GM19351 (cell line): ENCODE results near the gene TLCD5.
A peak's percentile ranks its signal among the peaks of the same experiment; 100 is the strongest.

ENCODE experiments used
- ATAC-seq: cut with Tn5 transposase; IDR thresholded peaks from one replicate; pipeline ENCODE4 v1.9.1; 2021; ENCODE audit warnings: mild to moderate bottlenecking, moderate library complexity; ENCODE audit not compliant: unreplicated experiment

Gene TLCD5

DNA sequence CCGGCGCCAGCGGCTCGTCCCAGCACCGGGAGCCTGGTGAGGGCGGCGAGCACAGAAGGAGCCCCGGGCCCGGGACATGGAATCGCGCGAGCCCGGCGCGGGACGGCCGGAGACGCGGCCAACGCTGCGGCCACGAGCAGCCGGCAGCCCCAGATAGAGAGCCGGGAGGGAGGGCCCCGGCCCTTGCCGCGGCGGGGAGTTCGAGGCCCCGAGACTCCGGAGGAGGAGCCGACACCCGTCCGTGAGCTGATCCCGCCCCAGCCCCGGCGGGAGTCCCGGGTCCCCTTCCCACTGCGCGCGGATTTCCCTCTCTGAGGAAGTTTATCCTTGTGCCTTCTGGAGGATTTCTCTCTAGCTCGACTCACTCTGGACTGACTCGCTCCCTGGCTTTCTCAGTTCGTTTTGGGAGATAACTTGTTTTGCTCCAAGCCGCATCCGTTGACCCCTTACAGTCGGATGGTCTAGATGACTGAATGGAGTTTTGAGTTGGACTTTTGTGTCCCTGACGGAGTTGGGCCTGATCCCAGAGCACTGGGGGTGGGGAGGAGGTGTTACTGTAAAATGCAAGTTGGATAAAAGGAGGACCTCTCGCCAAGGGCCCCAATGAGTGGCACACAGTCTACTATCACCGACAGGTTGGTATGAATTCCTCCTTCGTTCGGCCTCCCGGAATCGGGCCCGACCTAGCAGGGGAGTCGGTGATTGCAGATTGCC, 11.7 kb downstream of the TLCD5 start:
- peak; percentile 34 for ATAC-seq

DNA sequence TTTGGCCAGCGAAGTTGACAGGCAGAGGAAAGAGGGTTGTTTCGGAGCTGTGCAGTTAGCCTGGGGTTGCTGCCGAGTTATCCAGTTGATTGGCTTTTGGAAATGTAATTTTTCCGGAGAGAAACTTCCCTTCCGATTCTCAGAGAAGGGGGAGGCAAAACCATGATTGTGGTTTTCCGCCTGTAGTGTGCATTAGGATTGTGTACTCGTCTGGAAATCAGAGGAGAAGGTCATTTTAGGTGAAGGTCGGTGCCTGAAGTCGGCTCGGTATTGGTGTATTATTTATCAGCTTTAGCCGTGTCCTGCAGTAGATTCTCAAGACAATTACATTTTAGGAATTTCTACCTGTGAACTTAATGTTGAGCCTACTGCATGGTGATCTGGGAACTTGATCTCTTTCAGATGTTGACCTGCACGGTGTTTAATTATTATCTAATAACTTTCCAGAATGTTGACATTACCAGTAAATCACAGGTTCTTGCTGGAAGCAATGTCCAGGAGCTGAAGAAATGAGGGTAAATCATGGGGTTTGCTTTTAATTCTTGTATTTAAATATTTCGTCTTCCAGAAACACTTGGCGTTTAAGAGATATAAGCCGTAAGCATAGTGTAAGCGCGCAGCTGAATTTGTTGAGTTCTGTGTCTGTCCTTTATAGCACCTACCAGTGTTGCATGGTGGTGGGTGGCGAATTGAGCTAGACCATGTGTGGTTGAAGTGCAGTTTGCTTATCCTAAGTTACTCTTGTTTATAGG, 12.4 kb downstream of the TLCD5 start:
- no peak for ATAC-seq

DNA sequence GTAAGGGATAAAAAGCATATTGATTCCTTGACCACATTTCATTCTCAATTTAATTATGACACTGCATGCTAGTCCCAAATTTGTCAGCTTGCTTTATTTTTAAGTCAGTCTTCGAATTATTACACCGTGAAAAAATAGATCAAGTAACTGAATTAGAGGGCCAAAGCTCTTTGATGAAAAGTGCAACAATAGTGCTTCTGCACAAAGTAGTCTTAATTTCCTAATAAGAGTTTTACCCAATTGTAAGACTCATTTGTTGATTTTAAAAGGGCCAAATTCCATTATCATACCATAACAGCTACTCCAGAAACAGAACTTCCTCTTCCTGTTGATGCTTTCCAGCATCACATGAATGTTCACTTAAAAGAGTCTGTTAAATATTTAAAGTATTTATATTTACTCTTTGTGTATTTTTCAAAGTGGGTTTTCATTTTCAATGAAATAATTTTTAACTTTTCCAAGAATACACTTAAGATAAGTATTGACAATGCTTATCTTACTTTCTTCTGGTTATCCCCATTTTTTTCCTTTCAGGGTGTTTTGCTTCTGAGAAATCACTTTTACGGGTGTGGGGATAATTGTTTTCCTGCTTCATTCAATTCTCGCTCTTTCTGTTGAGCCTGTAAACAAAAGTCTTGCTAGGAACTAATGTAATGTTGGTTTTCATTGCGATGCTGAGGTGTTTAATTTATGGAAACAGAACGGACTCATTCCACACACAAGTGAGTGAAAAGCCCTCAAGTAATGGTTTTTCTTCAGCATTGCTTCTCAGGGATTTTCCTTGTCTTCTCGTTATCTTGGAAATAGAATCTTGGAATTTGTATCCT, 13.2 kb downstream of the TLCD5 start:
- no peak for ATAC-seq

DNA sequence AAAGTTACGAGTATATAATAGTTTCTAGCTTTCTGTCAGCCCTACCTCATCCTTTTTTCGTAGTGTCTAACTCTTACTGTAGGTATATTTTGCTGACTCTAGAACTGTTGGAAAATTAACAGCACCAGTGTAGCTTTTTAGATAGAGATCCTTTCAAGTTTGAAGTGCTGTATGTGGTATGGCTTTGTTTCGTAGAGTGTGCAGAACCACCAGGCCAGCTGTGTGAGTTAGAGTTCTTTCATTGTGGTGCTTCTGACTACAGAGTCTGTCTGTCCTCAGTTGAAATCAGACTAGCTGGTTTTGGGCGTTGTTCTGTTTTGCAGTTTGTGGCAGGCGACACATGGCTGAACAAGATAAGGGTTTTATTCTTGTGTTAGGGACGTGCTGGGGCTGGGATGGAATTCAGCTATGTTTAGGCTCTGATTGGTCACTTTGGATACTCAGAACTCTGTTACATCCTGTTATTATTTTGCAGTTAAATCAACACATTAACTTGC, 14.3 kb downstream of the TLCD5 start:
- ATAC-seq, result no peak

DNA sequence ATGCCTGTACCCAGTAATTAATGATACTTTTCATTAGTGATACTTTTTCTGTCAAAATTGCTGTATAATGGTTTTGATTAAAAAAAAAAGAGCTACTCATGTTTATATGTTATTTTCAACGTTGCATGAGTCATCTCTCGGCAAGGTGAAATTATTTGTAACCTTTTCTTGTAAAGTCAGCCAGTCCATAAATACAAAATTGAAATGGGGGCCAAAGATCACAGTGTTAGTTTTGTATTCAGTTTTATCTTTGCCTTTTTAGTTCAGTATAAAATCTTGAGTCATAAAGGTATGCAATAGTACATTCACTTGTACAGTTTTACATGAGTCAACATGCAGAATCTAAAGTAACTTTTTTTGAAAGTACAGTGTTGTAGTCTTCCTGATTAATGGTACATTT, 15.4 kb downstream of the TLCD5 start:
- ATAC-seq, result no peak

DNA sequence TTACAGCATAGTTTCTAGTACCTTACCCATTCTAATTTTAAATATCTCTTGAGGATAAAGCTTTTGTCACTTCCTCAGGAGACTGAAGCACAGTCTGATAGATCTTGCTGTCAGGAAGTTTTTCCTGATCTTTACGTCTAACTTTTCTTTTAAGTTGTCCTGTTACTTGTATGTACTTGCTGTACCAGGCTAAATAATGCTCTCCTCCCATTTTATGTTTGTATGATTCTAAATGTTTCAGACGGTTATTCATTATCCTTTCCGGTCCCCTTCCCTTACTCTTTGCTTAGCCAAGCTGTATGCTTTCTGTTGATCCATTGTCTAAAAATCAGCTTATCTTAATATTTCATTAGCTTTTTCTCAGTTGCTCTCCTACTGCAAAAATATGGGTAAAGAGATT, 17.1 kb downstream of the TLCD5 start:
- ATAC-seq, result no peak

DNA sequence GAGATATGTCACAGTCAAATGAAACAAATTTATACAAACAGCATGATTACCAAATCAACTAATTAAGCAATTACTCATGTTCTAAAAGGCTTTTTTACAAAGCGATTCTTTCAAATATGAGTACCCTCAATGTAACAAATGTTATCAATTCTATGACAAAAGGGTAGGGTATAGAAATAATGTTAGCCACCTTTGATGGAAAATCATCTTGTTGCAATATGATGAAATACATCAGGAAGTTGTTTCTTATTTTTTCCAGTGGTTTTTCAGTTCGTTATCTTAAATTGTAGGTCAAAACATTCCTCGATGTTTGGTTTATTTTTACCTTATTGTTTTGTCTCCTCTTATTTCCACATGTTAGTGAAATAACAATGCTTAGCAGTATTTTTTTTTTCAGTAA, 17.6 kb downstream of the TLCD5 start:
- no peak for ATAC-seq

DNA sequence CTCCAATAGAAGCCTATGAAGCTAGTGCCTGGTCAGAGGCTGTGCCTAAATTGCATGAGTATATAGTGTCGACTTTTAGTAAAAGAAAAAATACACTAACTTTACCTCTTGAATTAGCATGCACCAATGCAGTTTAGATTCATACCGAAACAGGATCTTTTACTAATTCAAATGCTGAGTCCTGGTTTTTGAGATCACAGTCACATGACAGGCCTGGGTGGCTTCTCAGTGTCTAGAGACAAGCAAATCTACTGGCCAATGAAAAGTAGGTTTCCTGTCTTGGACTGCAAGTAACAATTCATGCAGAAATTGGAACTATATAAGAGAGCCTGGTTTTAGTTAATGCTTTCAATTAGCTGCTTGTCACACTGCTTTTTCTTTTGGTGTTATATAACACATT, 18.3 kb downstream of the TLCD5 start:
- peak; percentile 65 for ATAC-seq

DNA sequence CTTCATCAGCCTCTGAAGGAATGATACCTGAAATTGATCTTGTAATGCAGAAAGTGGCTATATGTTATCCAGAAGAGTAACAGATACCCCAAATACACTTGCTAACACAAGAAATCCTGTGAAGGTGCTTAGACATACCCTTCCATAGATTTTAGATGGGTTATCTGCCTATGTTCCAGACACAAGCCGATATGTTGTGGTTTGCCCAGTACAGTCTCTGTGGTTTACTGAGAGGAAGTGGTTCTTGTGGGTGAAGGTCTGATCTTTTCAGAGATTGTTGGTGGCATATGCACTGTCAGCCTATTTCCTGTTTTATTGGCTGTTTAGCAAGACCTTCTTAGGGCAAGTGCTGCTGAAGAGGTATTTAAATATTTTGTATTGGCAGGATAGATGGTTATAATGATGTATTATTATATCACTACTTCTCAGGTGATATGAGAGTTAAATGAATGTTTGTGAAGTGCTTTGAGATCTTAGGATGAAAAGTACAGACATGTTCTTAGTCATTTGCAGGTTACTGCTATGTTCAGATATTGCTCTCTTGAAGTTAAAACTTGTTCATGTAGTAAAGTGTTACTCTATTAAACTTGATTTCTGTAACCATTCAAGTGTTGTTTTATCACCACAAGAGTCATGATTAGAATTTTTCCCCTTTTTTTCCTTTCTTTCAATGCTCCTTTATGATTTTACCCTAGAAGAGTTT, 19.4 kb downstream of the TLCD5 start:
- ATAC-seq, result peak; percentile 73

DNA sequence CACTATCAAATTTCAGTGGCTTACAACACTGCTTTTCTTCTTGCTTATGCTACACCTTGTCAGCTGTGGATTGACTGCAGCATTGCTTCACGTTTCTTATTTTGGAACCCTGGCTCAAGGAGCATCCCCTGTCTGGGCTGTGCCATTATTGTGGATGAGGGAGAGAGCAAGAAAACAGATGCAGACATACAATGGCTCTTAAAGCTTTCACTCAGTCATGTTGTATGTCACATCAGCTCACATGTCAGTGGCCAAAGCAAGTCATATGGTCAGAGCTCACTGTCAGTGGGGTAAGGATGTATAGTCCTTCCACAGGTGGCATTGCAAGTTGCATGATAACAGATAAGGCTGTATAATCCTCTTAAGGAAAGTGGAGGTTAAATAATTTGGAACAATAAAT, 21.1 kb downstream of the TLCD5 start:
- ATAC-seq, result no peak

DNA sequence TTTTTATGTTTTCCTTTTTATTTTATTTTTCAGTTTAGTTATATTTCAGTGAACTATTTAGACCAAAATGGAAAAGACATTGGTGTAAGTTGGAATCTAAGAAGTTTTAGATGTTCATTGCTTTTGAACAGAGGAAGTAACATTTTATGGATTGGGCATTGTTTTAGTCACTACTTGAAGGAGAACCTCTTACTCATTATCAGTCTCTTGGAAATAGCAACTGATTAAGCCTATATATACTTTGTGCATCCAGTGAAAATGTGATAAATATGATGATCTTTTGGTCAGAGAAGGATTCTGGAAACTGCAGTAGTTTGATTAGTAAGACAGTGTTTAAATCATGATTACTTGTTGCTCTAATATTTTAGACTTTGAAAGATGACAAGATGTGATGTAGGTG, 25.5 kb downstream of the TLCD5 start:
- no peak for ATAC-seq

DNA sequence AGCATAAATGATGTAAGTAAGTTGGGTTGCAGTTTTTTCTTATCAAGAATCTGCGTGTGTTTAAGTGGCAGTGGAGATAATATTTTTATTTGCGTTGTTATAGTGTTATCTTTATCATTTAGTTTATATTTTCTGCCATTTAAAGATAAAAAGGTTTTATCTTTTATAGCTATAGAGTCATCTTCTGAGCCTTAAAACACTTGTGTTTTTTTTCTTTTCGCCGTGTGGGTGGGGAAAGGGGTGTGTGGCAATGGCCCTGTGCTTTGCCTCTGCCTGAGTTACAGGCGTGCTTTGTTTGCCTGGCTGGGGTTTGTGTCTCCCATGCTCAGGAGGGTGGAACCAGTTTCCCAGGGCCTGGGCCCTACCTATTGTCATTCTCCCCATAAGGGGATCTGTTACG, 27.3 kb downstream of the TLCD5 start:
- no peak for ATAC-seq

DNA sequence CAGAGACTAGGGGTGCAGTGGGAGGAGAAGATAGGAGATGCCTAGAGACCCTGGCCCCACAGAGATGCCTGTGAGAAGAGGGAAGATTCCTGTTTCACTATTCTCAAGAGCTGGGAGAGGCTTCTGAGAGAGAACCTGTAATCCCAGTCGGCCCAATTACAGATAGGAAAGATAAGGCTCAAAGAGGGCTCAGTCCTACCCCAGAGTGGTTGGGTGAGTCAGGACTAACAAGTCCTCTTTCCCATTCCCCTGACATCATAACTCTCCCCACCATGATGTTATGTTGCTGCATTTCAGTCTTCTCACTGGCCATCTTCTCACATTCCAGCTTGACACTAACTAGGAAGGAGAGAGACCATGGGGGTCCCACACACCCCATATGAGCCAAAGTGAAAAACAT, 29.0 kb downstream of the TLCD5 start:
- no peak for ATAC-seq

DNA sequence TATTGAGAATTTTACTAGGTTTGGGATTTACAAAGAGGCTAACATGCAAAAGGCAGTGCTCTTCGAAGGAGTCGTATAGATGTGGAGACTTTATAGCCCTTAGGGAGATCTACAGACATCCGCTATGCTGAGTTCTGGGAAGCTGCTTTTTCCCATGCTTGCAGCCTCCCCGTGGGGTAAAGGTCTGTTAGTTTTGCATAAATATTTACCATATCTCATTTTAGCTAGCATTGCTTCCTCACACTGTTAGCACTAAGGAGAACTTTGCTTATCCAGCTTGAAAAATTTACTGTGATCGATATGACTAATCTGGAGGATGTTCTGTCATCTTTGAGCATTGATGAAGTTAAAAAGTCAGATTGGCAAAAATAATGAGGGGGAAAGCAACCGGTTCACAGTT, 29.7 kb downstream of the TLCD5 start:
- no peak for ATAC-seq

DNA sequence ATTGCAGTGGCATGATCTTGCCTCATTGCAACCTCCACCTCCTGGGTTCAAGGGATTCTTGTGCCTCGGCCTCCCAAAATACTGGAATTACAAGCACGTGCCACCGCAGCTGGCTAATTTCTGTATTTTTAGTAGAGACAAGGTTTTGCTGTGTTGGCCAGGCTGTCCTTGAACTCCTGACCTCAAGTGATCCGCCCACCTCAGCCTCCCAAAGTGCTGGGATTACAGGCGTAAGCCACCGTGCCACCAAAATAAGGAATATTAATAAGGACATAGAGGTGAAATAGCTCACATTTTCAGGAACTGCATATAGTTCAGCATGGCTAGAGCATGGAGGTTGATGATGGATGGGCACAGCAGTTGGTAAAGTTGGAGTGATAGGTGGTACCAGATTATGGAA, 32.5 kb downstream of the TLCD5 start:
- no peak for ATAC-seq

DNA sequence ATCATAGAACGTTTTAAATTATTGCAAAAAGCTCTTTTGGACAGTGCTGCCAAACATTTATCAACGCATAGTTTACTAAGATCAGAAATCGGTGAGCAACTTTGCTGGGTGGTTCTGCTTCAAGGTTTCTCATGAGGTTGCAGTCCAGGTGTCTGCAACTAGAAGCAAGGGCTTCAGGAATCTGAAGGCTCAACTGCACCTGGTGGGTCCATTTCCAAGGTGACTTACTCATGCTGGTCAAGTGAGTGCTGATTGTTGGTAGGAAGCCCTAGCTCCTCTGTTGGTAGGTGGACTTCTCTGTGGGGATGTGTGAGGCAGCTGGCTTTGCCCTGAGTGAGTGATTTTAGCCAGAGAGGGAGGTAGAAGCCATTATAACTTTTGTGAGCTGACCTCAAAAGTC, 33.6 kb downstream of the TLCD5 start:
- ATAC-seq, result no peak

DNA sequence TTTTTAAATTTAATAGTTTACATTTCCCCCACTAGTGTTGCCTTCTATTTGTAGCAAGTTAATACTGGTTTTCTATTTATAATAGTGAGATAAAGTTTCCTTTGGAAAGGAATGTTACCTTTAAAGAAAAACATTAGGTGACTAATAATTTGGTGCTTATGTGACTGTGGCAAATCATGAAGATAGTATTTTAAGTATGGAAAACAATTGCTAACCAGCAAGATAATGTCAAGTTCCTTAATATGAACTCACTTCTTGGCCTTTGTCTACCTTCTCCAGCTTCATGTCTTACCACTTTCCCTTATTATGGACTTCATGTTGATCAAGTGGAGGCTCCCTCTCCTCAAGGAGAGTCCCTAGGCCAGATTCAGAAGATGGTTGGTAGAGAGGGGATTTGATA, 38.3 kb downstream of the TLCD5 start:
- ATAC-seq, result no peak

DNA sequence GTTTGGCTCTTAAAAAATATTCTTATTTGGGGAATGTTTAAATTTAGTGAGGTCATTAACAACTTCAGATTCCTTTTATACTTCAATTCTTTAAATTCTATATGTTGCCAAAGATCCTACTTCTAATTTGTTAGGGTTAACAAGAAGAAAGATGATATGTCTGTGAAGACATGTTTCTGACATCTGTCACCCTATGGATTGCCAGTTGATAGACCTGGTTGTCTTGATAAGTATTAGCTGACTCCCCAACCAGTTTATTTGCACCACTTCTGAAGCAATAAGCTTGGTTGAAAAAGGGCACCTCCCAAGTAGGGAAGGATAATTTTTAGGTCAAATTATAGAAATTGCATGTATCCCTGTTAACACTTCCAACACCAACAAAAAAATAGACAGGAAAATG, 40.4 kb downstream of the TLCD5 start:
- no peak for ATAC-seq

DNA sequence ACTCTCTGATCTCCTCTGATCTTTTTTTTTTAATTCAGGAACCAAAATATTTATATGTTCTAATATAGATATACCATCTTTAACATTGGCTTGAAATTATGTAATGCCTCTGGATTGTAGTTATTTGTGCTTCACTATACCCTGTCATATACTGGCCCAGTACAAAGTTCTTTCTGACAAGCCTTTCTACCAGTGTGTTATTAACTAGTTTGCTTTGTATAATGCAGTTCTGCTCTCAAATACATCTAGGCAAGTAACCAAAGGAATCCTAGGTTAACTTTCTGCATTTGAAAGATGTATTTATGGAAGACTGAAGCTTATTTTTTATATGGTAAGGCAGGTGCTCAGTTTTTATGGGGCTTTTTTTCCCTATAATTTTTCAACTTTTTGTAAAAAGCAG, 47.2 kb downstream of the TLCD5 start:
- ATAC-seq, result no peak

DNA sequence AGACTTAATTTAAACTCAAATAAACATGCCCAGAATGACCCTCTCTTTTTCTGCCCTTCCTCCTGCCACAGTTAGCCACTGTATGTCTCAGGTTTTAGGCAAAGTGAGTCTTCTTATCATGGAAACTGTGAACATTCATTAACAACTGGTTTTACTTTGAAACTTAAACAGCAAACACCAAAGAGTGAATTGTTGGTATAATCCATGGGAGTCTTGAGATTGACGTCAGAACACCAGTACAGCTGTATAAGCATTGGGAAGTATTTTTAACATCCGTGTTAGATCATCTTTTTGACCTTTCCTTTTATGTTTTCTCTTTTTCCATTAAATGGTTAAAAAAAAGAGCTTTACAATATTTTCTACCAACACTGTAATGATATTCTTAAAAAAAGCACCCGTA, 50.0 kb downstream of the TLCD5 start:
- ATAC-seq, result no peak

DNA sequence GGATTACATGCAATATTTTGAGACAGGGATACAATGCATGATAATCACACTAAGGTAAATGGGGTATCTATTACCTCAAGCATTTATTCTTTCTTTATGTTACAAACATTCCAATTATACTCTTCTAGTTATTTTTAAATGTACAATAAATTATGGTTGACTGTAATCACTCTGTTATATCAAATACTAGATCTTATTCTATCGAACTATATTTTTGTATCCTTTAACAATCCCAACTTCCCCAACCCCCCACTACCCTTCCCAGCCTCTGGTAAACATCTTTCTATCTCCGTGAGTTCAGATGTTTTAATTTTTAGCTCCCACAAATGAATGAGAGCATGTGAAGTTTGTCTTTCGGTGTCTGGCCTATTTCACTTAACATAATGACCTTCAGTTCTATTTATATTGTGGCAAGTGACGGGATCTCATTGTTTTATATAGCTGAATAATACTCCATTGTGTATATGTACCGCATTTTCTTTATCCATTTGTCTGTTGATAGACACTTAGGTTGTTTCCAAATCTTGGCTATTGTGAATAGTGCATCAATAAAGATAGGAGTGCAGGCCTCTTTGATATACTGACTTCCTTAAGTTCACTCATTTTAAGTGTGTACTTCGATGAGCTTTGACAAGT, 51.6 kb downstream of the TLCD5 start:
- ATAC-seq, result no peak
